HAP-1 (cell line): ENCODE data around the gene LRP1-AS.

Experiments used
- DNase-seq, 2 experiments: peaks; one replicate each; pipeline ENCODE4 v3.0.0-alpha.2; 2016 to 2020; ENCODE audit warnings: low spot score in 2 of 2
- H3K27me3 ChIP-seq: fragments of 250-450 bp; sonication (Bioruptor Pico); 2 replicates; pipeline ENCODE4 v1.5.1; 2020; ENCODE audit warnings: low read depth, mild to moderate bottlenecking, moderate library complexity
- H3K36me3 ChIP-seq: fragments of 250-450 bp; sonication (Bioruptor Pico); replicated peaks from 2 replicates; pipeline ENCODE4 v1.5.1; 2020; ENCODE audit warnings: mild to moderate bottlenecking
- H3K4me1 ChIP-seq: fragments of 250-450 bp; sonication (Bioruptor Pico); 2 replicates; pipeline ENCODE4 v1.5.1; 2020; ENCODE audit warnings: mild to moderate bottlenecking
- H3K4me3 ChIP-seq: fragments of 250-450 bp; sonication (Bioruptor Pico); 2 replicates; pipeline ENCODE4 v1.5.1; 2020; ENCODE audit warnings: mild to moderate bottlenecking, moderate library complexity
- H3K9me3 ChIP-seq: fragments of 250-450 bp; sonication (Bioruptor Pico); 2 replicates; pipeline ENCODE4 v1.5.1; 2020; ENCODE audit warnings: mild to moderate bottlenecking, moderate library complexity
- in situ Hi-C: fragments of 300-500 bp; cut with MboI; formaldehyde crosslinking; loops from 3 replicates; pipeline ENCODE4 v1.14.3; 2020; ENCODE audit warnings: low sequenced_read_pairs, inconsistent platforms, mixed read lengths

The LRP1-AS gene

GRCh38 chr12:57151741-57152630, 4.6 kb upstream of the LRP1-AS start:
- H3K36me3 ChIP-seq = peaks cover 4% of the 10 kb centered on the region; the same call in 1 of the 2 replicates
- H3K9me3 ChIP-seq = no peaks in the 10 kb centered on the region
- in situ Hi-C loops = no loop called here
- no peaks in the 10 kb centered on the region for H3K27me3 ChIP-seq
- no peak for DNase-seq
- H3K4me3 ChIP-seq = no peak overlapping the region
- no peaks in the 10 kb centered on the region for H3K4me1 ChIP-seq

- no peak overlapping the region for H3K4me3 ChIP-seq
- in situ Hi-C loops = no loop called here
- DNase-seq = no peak
- H3K9me3 ChIP-seq = no peaks in the 10 kb centered on the region
- H3K27me3 ChIP-seq = no peaks in the 10 kb centered on the region
- H3K36me3 ChIP-seq = no peaks in the 10 kb centered on the region
- no peaks in the 10 kb centered on the region for H3K4me1 ChIP-seq
Measured at GRCh38 chr12:57150400-57151000, 3.1 kb upstream of the LRP1-AS start.

- Histone ChIP-seq H3K27me3 (no peaks in the 10 kb centered on the region), H3K4me1 (no peaks in the 10 kb centered on the region), H3K9me3 (no peaks in the 10 kb centered on the region), H3K4me3 (no peak overlapping the region), H3K36me3 (no peaks in the 10 kb centered on the region; the same call in 1 of the 2 replicates)
- no peak for DNase-seq
- in situ Hi-C loops = no loop called here
Measured at GRCh38 chr12:57149245-57149900, 2.0 kb upstream of the LRP1-AS start.

GRCh38 chr12:57148469-57149244, 1.2 kb upstream of the LRP1-AS start:
- Histone ChIP-seq H3K4me3 (no peak overlapping the region), H3K9me3 (no peaks in the 10 kb centered on the region), H3K27me3 (no peaks in the 10 kb centered on the region), H3K36me3 (no peaks in the 10 kb centered on the region; the same call in 1 of the 2 replicates), H3K4me1 (no peaks in the 10 kb centered on the region)
- in situ Hi-C loops = no loop called here
- DNase-seq = no peak

GRCh38 chr12:57146092-57146491, 1.3 kb downstream of the LRP1-AS start:
- Histone ChIP-seq H3K4me3 (no peak overlapping the region), H3K27me3 (no peaks in the 10 kb centered on the region), H3K9me3 (no peaks in the 10 kb centered on the region), H3K36me3 (no peaks in the 10 kb centered on the region; the same call in none of the 2 replicates), H3K4me1 (no peaks in the 10 kb centered on the region)
- DNase-seq = no peak
- in situ Hi-C loops = no loop called here

- H3K4me1 ChIP-seq = no peaks in the 10 kb centered on the region
- no peaks in the 10 kb centered on the region for H3K9me3 ChIP-seq
- in situ Hi-C loops = no loop called here
- no peaks in the 10 kb centered on the region for H3K27me3 ChIP-seq
- H3K36me3 ChIP-seq = no peaks in the 10 kb centered on the region; the same call in none of the 2 replicates
- no peak overlapping the region for H3K4me3 ChIP-seq
- DNase-seq = no peak
Measured at GRCh38 chr12:57145460-57146059, 1.9 kb downstream of the LRP1-AS start.

- in situ Hi-C loops = no loop called here
- no peak for DNase-seq
- peaks cover 6% of the 10 kb centered on the region for H3K36me3 ChIP-seq
- no peaks in the 10 kb centered on the region for H3K9me3 ChIP-seq
- no peaks in the 10 kb centered on the region for H3K4me1 ChIP-seq
- no peak overlapping the region for H3K4me3 ChIP-seq
- H3K27me3 ChIP-seq = no peaks in the 10 kb centered on the region
Measured at GRCh38 chr12:57143454-57143853, 4.0 kb downstream of the LRP1-AS start.

- Histone ChIP-seq H3K4me3 (no peak overlapping the region), H3K4me1 (no peaks in the 10 kb centered on the region), H3K27me3 (no peaks in the 10 kb centered on the region), H3K9me3 (no peaks in the 10 kb centered on the region), H3K36me3 (peaks cover 6% of the 10 kb centered on the region)
- DNase-seq = no peak
- in situ Hi-C loops = no loop called here
Measured at GRCh38 chr12:57142727-57143126, 4.7 kb downstream of the LRP1-AS start.

- in situ Hi-C loops = no loop called here
Measured at GRCh38 chr12:57142121-57142520, 5.3 kb downstream of the LRP1-AS start.

GRCh38 chr12:57141249-57141648, 6.2 kb downstream of the LRP1-AS start:
- H3K36me3 ChIP-seq = peaks cover 6% of the 10 kb centered on the region
- in situ Hi-C loops = no loop called here
- no peaks in the 10 kb centered on the region for H3K27me3 ChIP-seq
- no peak overlapping the region for H3K4me3 ChIP-seq
- no peak for DNase-seq
- no peaks in the 10 kb centered on the region for H3K4me1 ChIP-seq
- no peaks in the 10 kb centered on the region for H3K9me3 ChIP-seq

More at GRCh38 chr12:57142121-57142520, 5.3 kb downstream of the LRP1-AS start:
- peaks cover 6% of the 10 kb centered on the region for H3K36me3 ChIP-seq
- H3K27me3 ChIP-seq = no peaks in the 10 kb centered on the region
- no peaks in the 10 kb centered on the region for H3K4me1 ChIP-seq
- no peaks in the 10 kb centered on the region for H3K9me3 ChIP-seq
- no peak overlapping the region for H3K4me3 ChIP-seq
- no peak for DNase-seq

GRCh38 chr12:57139796-57140649, 7.4 kb downstream of the LRP1-AS start:
- H3K27me3 ChIP-seq = no peaks in the 10 kb centered on the region
- in situ Hi-C loops = no loop called here
- H3K36me3 ChIP-seq = peaks cover 6% of the 10 kb centered on the region
- no peaks in the 10 kb centered on the region for H3K4me1 ChIP-seq
- DNase-seq = no peak
- H3K4me3 ChIP-seq = no peak overlapping the region
- no peaks in the 10 kb centered on the region for H3K9me3 ChIP-seq

- in situ Hi-C loops = no loop called here
- H3K27me3 ChIP-seq = no peaks in the 10 kb centered on the region
- peaks cover 6% of the 10 kb centered on the region for H3K36me3 ChIP-seq
- no peak for DNase-seq
- H3K4me1 ChIP-seq = no peaks in the 10 kb centered on the region
- H3K4me3 ChIP-seq = no peak overlapping the region
- H3K9me3 ChIP-seq = no peaks in the 10 kb centered on the region
Measured at GRCh38 chr12:57138526-57139272, 8.7 kb downstream of the LRP1-AS start.
